Mesothelial cell of epicardium (in vitro differentiated cells): Measurements from ENCODE around the gene RAP1B. TPM values are rescaled to one million over a fixed set of nuclear protein-coding genes. Genes with fewer than 3 reads are reported as not detected.

Source experiments
- DNase-seq, 2 experiments: peaks; one replicate each; pipeline ENCODE4 v3.0.0; 2021; ENCODE audit warnings: low spot score in 2 of 2; ENCODE audit not compliant: unreplicated experiment in 2 of 2
- H3K27ac Mint-ChIP-seq: 2 replicates; pipeline ENCODE4 v1.8.0; 2021; ENCODE audit warnings: mixed read lengths
- H3K27me3 Mint-ChIP-seq: 2 replicates; pipeline ENCODE4 v1.8.0; 2021; ENCODE audit warnings: low read depth, mixed read lengths
- H3K36me3 Mint-ChIP-seq: 2 replicates; pipeline ENCODE4 v1.8.0; 2021; ENCODE audit warnings: mixed read lengths
- H3K4me1 Mint-ChIP-seq: 2 replicates; pipeline ENCODE4 v1.8.0; 2021; ENCODE audit warnings: mixed read lengths
- H3K4me3 Mint-ChIP-seq: 2 replicates; pipeline ENCODE4 v1.8.0; 2021; ENCODE audit warnings: mild to moderate bottlenecking, moderate library complexity, mixed read lengths
- H3K9me3 Mint-ChIP-seq: 2 replicates; pipeline ENCODE4 v1.8.0; 2021; ENCODE audit warnings: mixed read lengths
- total RNA-seq: library from RNA; stranded (reverse); gene quantifications from 3 replicates; pipeline ENCODE4 v1.2.1, GENCODE V29; 2021
- TF ChIP-seq, protein P1 (sequence below): fragments of 200-600 bp; sonication (generic); IDR thresholded peaks from one replicate; pipeline ENCODE4 v1.5.0; 2021; ENCODE audit warnings: antibody characterized with exemption; ENCODE audit not compliant: unreplicated experiment

The RAP1B gene
- total RNA-seq, 1 donor from 2014 or later: 110 TPM

DNA sequence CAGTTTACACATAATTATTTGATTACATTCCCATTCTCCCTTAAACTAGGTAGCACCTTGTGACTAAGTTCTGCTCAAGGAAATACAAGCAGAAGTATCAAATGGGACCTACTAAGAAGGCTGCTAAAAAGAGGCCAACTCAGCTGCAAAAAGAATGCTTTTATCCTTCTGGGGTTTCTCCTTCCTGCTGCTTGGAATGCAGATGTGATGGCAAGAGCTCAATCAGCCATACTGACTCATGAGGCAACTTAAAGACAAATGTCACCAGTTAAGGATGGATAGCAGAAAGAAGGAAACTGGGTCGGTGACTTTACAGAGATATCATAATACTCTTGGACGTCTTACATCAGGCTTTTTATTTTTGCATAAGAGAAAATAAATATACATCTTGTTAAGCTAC is 38.0 kb upstream of the RAP1B start:
- Mint-ChIP-seq H3K27ac (no peak overlapping the region), H3K9me3 (no peaks in the 10 kb centered on the region), H3K27me3 (no peaks in the 10 kb centered on the region), H3K4me3 (no peak overlapping the region), H3K36me3 (no peaks in the 10 kb centered on the region), H3K4me1 (peaks cover 3% of the 10 kb centered on the region)
- TF ChIP-seq, protein P1, sequence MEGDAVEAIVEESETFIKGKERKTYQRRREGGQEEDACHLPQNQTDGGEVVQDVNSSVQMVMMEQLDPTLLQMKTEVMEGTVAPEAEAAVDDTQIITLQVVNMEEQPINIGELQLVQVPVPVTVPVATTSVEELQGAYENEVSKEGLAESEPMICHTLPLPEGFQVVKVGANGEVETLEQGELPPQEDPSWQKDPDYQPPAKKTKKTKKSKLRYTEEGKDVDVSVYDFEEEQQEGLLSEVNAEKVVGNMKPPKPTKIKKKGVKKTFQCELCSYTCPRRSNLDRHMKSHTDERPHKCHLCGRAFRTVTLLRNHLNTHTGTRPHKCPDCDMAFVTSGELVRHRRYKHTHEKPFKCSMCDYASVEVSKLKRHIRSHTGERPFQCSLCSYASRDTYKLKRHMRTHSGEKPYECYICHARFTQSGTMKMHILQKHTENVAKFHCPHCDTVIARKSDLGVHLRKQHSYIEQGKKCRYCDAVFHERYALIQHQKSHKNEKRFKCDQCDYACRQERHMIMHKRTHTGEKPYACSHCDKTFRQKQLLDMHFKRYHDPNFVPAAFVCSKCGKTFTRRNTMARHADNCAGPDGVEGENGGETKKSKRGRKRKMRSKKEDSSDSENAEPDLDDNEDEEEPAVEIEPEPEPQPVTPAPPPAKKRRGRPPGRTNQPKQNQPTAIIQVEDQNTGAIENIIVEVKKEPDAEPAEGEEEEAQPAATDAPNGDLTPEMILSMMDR: no peak
- DNase-seq: no peak

GRCh38 chr12:68573406-68573805 is 37.3 kb upstream of the RAP1B start:
- no peak overlapping the region for H3K4me3 Mint-ChIP-seq
- DNase-seq: no peak
- H3K4me1 Mint-ChIP-seq: peaks cover 3% of the 10 kb centered on the region
- no peak overlapping the region for H3K27ac Mint-ChIP-seq
- no peaks in the 10 kb centered on the region for H3K9me3 Mint-ChIP-seq
- no peaks in the 10 kb centered on the region for H3K27me3 Mint-ChIP-seq
- no peaks in the 10 kb centered on the region for H3K36me3 Mint-ChIP-seq
- TF ChIP-seq, protein P1: no peak

GRCh38 chr12:68577949-68578348 is 32.8 kb upstream of the RAP1B start:
- no peaks in the 10 kb centered on the region for H3K36me3 Mint-ChIP-seq
- H3K4me1 Mint-ChIP-seq: no peaks in the 10 kb centered on the region
- H3K27me3 Mint-ChIP-seq: no peaks in the 10 kb centered on the region
- H3K27ac Mint-ChIP-seq: no peak overlapping the region
- TF ChIP-seq, protein P1: no peak
- H3K9me3 Mint-ChIP-seq: no peaks in the 10 kb centered on the region
- no peak for DNase-seq
- H3K4me3 Mint-ChIP-seq: no peak overlapping the region

DNA sequence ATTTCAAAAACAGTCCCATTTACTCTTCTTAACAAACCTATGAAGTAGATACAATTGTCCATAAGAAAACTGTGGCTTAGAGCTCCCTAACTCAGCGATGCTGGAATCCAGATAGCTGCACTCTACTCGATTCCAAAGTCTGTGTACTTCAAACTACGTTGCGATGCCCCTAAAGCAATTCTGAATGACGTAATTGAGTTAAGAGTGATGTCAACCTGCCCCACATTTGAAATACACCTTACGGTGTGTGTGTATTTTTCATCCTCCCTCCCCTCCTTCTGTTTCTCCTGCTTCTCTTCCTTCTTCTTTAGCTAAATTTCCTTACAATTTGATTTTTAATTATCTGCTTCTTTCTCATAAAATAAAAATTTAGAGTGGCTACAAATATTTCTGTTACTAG is 31.9 kb upstream of the RAP1B start:
- Mint-ChIP-seq H3K4me3 (no peak overlapping the region), H3K4me1 (no peaks in the 10 kb centered on the region), H3K9me3 (no peaks in the 10 kb centered on the region), H3K36me3 (no peaks in the 10 kb centered on the region), H3K27me3 (no peaks in the 10 kb centered on the region), H3K27ac (no peak overlapping the region)
- DNase-seq: no peak
- TF ChIP-seq, protein P1: no peak

DNA sequence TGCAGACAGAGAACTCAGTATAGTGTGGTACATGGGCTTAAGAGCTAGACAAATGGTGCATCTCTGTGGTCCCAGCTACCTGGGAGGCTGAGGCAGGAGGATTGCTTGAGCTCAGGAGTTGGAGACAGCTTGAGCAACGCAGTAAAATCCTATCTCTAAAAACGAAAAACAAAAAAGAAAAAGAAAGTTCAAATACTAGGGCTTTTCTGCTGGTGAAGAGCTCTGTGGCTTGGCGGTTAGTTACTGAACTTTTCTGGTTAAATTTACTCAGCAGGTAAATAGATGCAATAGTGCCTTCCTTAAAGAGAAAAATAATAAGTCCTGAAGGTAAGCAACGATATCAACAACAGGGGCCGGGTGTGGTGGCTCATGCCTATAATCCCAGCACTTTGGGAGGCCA is 31.4 kb upstream of the RAP1B start:
- Mint-ChIP-seq H3K36me3 (no peaks in the 10 kb centered on the region), H3K4me1 (no peaks in the 10 kb centered on the region), H3K4me3 (no peak overlapping the region), H3K9me3 (no peaks in the 10 kb centered on the region), H3K27ac (no peak overlapping the region), H3K27me3 (no peaks in the 10 kb centered on the region)
- TF ChIP-seq, protein P1: no peak
- no peak for DNase-seq

GRCh38 chr12:68580911-68581310 is 29.8 kb upstream of the RAP1B start:
- Mint-ChIP-seq H3K36me3 (no peaks in the 10 kb centered on the region), H3K4me3 (no peak overlapping the region), H3K27me3 (no peaks in the 10 kb centered on the region), H3K27ac (no peak overlapping the region), H3K9me3 (no peaks in the 10 kb centered on the region), H3K4me1 (peaks cover 1% of the 10 kb centered on the region)
- DNase-seq: no peak
- TF ChIP-seq, protein P1: no peak
